ENCODE results near the gene SLC26A1.

SLC26A1 gene

DNA sequence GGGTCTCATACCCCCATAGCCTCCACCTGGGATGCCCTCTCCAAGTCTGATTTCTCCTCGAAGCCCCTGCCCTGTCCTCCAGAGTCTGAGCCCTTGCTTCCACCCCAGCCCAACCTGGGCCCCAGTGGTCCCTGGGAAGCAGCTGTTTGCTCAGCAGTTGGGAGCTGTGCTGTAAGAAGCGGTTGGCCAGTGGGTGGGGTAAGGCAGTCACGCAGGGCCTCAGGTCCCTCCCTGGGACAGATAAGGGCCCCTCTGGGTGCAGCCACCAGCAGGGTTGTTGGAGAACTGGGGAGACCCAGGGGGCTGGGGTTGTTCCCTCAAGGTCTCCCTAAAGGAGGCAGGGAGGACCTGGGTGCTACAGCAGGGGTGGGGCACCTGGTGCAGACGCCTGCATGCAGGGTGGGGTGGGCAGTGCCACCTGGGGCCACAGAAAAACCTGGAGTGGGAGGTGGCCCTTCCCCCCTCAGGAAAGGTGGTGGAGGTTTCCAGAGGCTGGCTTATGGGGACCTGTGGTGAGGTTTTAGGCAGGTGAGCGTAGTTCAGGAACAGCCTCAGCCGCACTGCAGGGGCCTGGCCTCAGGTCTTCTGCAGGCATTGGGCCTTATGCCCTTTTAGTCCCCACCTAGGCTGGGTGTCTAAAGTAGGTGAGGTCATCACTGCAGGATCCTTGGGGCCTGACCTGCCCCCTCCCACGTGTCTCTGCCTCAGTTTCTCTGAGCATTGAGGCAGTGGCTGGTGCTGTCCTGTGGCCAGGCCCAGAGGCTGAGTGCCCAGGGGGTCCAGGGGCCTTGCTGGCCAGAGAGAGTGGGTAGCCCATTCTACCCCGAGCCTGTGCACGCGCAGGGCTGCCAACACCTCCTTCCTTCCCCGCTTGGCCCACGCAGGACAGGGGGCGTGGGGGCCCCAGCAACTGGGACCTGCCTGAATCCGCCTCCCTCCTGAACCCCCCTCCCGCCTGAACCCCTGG lies 3.1 kb upstream of the SLC26A1 start:
- Histone ChIP-seq H3K27ac (no peak overlapping the region), H3K4me3 (no peak overlapping the region)
- DNase-seq (ENCODE audit: low spot score) = no peak
- TF ChIP-seq, protein P1, sequence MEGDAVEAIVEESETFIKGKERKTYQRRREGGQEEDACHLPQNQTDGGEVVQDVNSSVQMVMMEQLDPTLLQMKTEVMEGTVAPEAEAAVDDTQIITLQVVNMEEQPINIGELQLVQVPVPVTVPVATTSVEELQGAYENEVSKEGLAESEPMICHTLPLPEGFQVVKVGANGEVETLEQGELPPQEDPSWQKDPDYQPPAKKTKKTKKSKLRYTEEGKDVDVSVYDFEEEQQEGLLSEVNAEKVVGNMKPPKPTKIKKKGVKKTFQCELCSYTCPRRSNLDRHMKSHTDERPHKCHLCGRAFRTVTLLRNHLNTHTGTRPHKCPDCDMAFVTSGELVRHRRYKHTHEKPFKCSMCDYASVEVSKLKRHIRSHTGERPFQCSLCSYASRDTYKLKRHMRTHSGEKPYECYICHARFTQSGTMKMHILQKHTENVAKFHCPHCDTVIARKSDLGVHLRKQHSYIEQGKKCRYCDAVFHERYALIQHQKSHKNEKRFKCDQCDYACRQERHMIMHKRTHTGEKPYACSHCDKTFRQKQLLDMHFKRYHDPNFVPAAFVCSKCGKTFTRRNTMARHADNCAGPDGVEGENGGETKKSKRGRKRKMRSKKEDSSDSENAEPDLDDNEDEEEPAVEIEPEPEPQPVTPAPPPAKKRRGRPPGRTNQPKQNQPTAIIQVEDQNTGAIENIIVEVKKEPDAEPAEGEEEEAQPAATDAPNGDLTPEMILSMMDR (IDR thresholded peaks at IDR 0.05) = no peak

DNA sequence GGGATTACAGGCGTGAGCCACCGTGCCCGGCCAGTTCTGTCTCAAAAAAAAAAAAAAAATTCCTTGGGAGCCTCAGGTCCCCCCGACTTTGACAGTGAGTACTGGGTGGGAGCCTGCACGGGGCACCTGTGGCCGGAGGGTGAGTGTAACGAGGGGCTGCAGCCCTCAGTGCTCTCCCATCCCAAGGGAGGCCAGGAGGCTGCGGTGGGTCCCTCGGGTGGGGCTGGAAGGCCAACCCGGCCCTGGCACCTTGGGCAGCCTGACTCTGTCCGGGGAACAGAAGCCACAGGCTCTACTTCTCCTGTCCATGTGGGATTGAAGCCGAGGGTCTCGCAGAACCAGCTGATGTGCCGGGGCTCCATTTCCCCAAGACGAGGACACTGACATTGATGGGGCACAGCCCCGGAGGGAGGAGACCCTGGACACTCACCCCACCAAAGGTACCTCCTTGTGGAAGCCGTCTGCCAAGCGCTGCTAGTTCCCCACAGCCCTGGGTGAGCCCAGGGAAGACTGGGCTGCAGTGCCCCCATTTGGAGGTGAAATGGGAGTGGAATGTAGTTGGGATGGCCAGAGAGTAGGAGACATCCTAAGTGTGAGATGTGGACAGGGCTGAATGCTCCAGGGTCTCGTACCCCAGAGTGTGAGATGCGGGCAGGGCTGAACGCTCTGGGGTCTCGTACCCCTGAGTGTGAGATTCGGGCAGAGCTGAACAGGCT lies 2.3 kb upstream of the SLC26A1 start:
- no peak overlapping the region for H3K27ac ChIP-seq
- TF ChIP-seq, protein P1 (IDR thresholded peaks at IDR 0.05) = no peak
- H3K4me3 ChIP-seq = no peak overlapping the region
- no peak for DNase-seq (ENCODE audit: low spot score)

DNA sequence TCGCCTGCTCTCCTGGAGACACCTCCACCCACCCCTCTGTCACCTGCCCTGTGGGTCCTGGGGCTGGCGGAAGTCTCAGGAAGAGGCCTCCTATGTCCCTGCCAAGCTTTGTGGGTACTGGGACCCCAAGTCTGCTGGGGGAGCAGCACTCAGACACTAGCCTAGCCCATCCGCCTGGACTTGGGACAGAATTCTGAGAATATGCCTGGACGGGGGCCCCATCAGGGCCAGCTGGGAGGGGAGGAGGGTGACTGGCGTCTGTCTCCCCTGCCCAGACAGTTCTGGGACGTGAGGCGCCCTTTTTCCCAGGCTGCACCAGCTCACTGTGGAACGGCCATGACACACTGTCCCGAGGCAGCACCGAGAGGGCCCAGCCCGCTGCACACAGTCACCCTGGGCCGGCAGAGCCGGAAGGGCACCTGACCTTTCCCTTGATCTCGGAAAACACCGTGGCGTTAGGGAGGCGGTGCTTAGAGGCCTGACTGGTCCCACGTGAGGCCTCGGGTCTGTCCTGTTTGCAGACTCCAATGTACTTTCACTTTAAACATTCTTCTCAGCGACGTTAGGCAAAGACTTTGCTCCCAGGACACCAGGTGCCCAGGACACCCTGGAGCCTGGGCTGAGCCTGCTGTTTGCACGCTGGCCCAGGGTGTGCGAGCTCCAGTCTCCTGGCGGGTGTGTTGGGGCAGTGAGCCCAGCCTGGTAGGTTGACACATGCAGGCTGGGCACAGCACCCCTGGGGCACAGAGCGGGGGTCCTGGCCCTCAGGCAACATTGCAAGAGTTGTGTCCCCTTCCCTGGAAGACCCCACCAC lies 700 bp downstream of the SLC26A1 start:
- DNase-seq (ENCODE audit: low spot score) = no peak
- Histone ChIP-seq H3K4me3 (no peak overlapping the region), H3K27ac (no peak overlapping the region)
- TF ChIP-seq, protein P1 (IDR thresholded peaks at IDR 0.05) = no peak

DNA sequence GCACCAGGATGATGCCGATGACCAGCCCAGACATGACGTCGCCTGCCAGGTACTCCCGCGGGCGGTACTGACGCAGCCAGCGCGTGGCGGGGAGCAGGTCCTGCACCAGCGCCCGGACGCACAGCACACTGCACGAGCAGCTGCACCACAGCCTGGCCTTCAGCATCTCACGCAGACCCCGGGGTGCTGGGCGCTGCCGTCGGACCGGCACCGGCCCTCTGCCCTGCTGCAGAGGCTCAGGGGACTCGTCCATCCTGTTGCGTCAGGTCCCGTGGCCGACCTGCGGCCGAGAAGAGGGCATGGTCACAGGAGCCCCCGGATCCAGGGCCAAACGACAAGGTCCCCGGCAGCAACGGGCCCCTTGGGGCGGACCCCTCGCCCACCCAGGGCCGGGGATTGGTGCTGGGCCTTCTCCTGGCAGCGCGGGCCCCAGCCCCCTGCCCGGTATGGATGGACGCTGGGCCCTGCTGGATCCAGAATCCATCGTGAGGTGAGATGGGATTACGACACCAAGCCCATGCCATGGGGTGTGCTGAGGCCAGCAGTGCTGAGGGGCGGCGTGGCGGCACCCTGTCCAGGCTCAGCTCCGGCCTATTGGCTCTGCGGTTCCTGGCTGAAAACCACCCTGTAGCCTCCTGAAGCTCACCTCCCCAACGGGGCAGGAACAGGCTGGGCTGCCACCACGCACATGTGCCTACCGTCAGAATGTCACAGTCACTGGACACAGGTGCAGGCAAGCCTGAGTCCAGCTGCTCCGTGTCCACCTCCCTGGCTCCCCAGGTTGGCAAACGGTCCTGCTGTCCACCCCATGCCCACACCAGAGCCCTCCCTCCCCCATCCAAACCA lies 1.5 kb downstream of the SLC26A1 start:
- TF ChIP-seq, protein P1 (IDR thresholded peaks at IDR 0.05) = no peak
- Histone ChIP-seq H3K27ac (no peak overlapping the region), H3K4me3 (no peak overlapping the region)
- no peak for DNase-seq (ENCODE audit: low spot score)

DNA sequence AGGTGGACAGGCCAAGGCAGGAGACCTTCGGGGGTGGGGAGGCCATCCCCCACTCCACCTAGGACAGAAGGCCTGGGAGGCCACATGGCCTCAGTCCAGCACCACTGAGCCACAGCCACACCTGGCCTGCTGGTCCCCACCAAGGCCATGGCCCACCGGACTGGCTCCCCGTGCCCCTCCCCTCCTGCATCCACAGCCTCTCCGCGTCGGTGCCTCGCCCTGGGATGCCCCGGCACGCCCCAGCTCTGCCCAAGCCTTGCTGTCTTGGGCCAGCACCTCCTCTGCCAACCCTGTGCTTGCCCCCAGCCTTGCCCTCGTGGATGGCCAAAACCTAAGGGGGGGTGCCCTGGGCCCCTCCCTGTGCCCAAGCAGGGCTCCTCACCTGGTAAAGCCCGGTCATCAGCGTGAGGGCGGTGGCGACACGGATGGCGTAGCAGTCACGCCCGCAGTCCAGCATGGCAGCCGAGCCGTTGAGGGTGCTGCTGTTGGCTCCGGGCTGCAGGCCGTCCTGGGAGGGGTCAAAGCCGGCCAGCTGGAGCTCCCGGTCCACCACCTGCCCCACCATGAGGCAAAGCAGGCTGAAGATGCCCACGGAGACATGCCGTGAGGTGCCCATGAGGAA lies 2.3 kb downstream of the SLC26A1 start:
- H3K4me3 ChIP-seq = no peak overlapping the region
- H3K27ac ChIP-seq = no peak overlapping the region
- TF ChIP-seq, protein P1 (IDR thresholded peaks at IDR 0.05) = no peak
- DNase-seq (ENCODE audit: low spot score) = no peak
